GM12878 (cell line): ENCODE results near the gene WNK2. TPM values are rescaled to one million over a fixed set of nuclear protein-coding genes. Genes with fewer than 3 reads are reported as not detected.

Experiments
- ATAC-seq: fragments of 200-7000 bp; cut with Tn5 transposase; 3 replicates; pipeline ENCODE4 v1.9.1; 2020; ENCODE audit warnings: mild to moderate bottlenecking, moderate library complexity
- BruUV-seq: library from RNA; stranded (reverse); fragments of 400-500 nt; replicated peaks from 2 replicates; lab custom pipeline; 2021; lab: Mats Ljungman, UMichigan
- CTCF ChIA-PET: fragments of 300-600 bp; sonication (Branson Sonifier 250); formaldehyde crosslinking; extraction: SDS; loops from one replicate; lab custom pipeline; 2021; ENCODE audit warnings: inconsistent platforms; lab: Yijun Ruan, JAX
- POLR2A ChIA-PET: fragments of 350-600 bp; formaldehyde crosslinking; extraction: SDS; loops from one replicate; lab custom pipeline; 2021; ENCODE audit warnings: inconsistent platforms; lab: Charles Lee
- RAD21 ChIA-PET: fragments of 300-600 bp; sonication (Branson Sonifier 250); formaldehyde crosslinking; loops from one replicate; lab custom pipeline; 2023; ENCODE audit warnings: antibody characterized with exemption; ENCODE audit not compliant: unreplicated experiment; lab: Charles Lee
- SMC1A ChIA-PET: fragments of 300-600 bp; sonication (Branson Sonifier 250); formaldehyde crosslinking; loops from one replicate; lab custom pipeline; 2023; ENCODE audit not compliant: unreplicated experiment, uncharacterized antibody; lab: Charles Lee
- DNase-seq: peaks from one replicate; pipeline ENCODE4 v3.0.0-alpha.2; 2011; ENCODE audit warnings: low read depth, low spot score
- FAIRE-seq: peaks from 3 replicates; lab custom pipeline; 2011; peaks lifted over from hg19 to GRCh38; lab: Jason Lieb, UNC
- H2AFZ ChIP-seq: 2 replicates; pipeline ENCODE4 v1.6.0; 2011; ENCODE audit warnings: low read depth, low read length, control low read depth; ENCODE audit not compliant: control insufficient read depth
- H3K27ac ChIP-seq: 2 replicates; pipeline ENCODE4 v1.5.1; 2011; ENCODE audit warnings: control low read depth; ENCODE audit not compliant: control insufficient read depth, insufficient read depth
- H3K27me3 ChIP-seq, 2 experiments: replicated peaks in 1 of 2; 2 replicates each; pipeline versions ENCODE4 v1.6.0 to v1.6.1; 2011; ENCODE audit warnings: low read length in 1 of 2; ENCODE audit not compliant: control insufficient read depth in 2 of 2, insufficient read depth in 2 of 2
- H3K36me3 ChIP-seq, 2 experiments: 2 replicates each; pipeline ENCODE4 v1.5.1; 2011; ENCODE audit warnings: low read length in 1 of 2; ENCODE audit not compliant: control insufficient read depth in 2 of 2, insufficient read depth in 2 of 2
- H3K4me1 ChIP-seq: 2 replicates; pipeline ENCODE4 v1.6.1; 2011; ENCODE audit warnings: mild to moderate bottlenecking, low read length, moderate library complexity, mixed read lengths; ENCODE audit not compliant: control insufficient read depth, insufficient read depth
- H3K4me2 ChIP-seq: 2 replicates; pipeline ENCODE4 v1.6.0; 2011; ENCODE audit warnings: control low read depth; ENCODE audit not compliant: control insufficient read depth, insufficient read depth
- H3K4me3 ChIP-seq: fragments of 200-600 bp; sonication (generic); 2 replicates; pipeline ENCODE4 v1.5.1; 2016
- H3K79me2 ChIP-seq: 2 replicates; pipeline ENCODE4 v1.6.0; 2011; ENCODE audit warnings: low read length; ENCODE audit not compliant: control insufficient read depth, insufficient read depth
- H3K9ac ChIP-seq: 2 replicates; pipeline ENCODE4 v1.8.0; 2011; ENCODE audit warnings: low read length, control low read depth, mixed read lengths; ENCODE audit not compliant: control insufficient read depth, insufficient read depth
- H3K9me3 ChIP-seq: replicated peaks from 3 replicates; pipeline ENCODE4 v1.5.1; 2011; ENCODE audit warnings: mild to moderate bottlenecking, low read length; ENCODE audit not compliant: control insufficient read depth, insufficient read depth
- H4K20me1 ChIP-seq: 2 replicates; pipeline ENCODE4 v1.6.0; 2011; ENCODE audit not compliant: control insufficient read depth, insufficient read depth
- ASH2L ChIP-seq: fragments of 300-600, 200-600 bp; sonication (generic); IDR thresholded peaks from 2 replicates; pipeline ENCODE4 v1.6.1; 2017; ENCODE audit warnings: low read depth, mild to moderate bottlenecking, borderline replicate concordance
- CBFB ChIP-seq: IDR thresholded peaks from 2 replicates; pipeline ENCODE4 v1.6.1; 2016; ENCODE audit warnings: antibody characterized with exemption, low read depth
- CBX5 ChIP-seq: sonication (generic); IDR thresholded peaks from 2 replicates; pipeline ENCODE4 v1.6.1; 2016; ENCODE audit warnings: low read depth, moderate library complexity, mild to moderate bottlenecking, inconsistent platforms
- CHD4 ChIP-seq: fragments of 200-600 bp; sonication (generic); IDR thresholded peaks from 2 replicates; pipeline ENCODE4 v1.6.1; 2016; ENCODE audit warnings: mild to moderate bottlenecking
- CTCF ChIP-seq, 3 experiments: IDR thresholded peaks in 2 of 3; conservative IDR thresholded peaks in 1 of 3; 2 replicates each; pipeline ENCODE4 v1.5.1; 2011; ENCODE audit warnings: low read depth in 3 of 3, low read length in 3 of 3, mild to moderate bottlenecking in 3 of 3, control low read depth in 2 of 3, moderate library complexity in 2 of 3, inconsistent platforms in 1 of 3, mixed read lengths in 1 of 3; ENCODE audit not compliant: control insufficient read depth in 2 of 3, insufficient read depth in 1 of 3; ENCODE audit errors: extremely low read depth in 1 of 3
- KLF5 ChIP-seq: fragments of 450-650 bp; IDR thresholded peaks from 2 replicates; pipeline ENCODE4 v1.6.1; 2014; ENCODE audit warnings: mild to moderate bottlenecking; ENCODE audit not compliant: partially characterized antibody
- MYB ChIP-seq: fragments of 150-350 bp; IDR thresholded peaks from 2 replicates; pipeline ENCODE4 v1.6.1; 2014; ENCODE audit warnings: mild to moderate bottlenecking, low read depth, low read length, borderline replicate concordance
- NR2C1 ChIP-seq: fragments of 450-650 bp; IDR thresholded peaks from 2 replicates; pipeline ENCODE4 v1.6.1; 2017; ENCODE audit warnings: antibody characterized with exemption, mild to moderate bottlenecking, moderate library complexity
- NR2F1 ChIP-seq: fragments of 450-650 bp; conservative IDR thresholded peaks from 2 replicates; pipeline ENCODE4 v1.6.1; 2017; ENCODE audit warnings: mild to moderate bottlenecking
- POLR2AphosphoS2 ChIP-seq: IDR thresholded peaks from 2 replicates; pipeline ENCODE4 v1.6.1; 2011; ENCODE audit warnings: low read depth, mild to moderate bottlenecking, low read length, improper control_type of control experiment, moderate library complexity
- RUNX3 ChIP-seq: IDR thresholded peaks from 2 replicates; pipeline ENCODE4 v1.6.1; 2012; ENCODE audit warnings: low read length, inconsistent platforms
- SREBF1 ChIP-seq: IDR thresholded peaks from 2 replicates; pipeline ENCODE4 v1.6.1; 2012; ENCODE audit warnings: mild to moderate bottlenecking, low read length
- STAT1 ChIP-seq: fragments of 450-650 bp; conservative IDR thresholded peaks from 2 replicates; pipeline ENCODE4 v1.6.1; 2014; ENCODE audit warnings: antibody characterized with exemption, mild to moderate bottlenecking
- USF2 ChIP-seq: IDR thresholded peaks from 2 replicates; pipeline ENCODE4 v1.6.1; 2011; ENCODE audit warnings: low read depth, low read length, improper control_type of control experiment, borderline replicate concordance
- ZNF217 ChIP-seq: fragments of 450-650 bp; IDR thresholded peaks from 2 replicates; pipeline ENCODE4 v1.6.1; 2017; ENCODE audit warnings: antibody characterized with exemption, mild to moderate bottlenecking
- ZNF622 ChIP-seq: fragments of 450-650 bp; IDR thresholded peaks from 2 replicates; pipeline ENCODE4 v1.6.1; 2017; ENCODE audit warnings: mild to moderate bottlenecking, inconsistent platforms
- WGBS: methylation state at CpG from one replicate; pipeline ENCODE4 v1.1.6; 2016; ENCODE audit warnings: low lambda C conversion rate; ENCODE audit not compliant: insufficient replicate concordance, insufficient coverage; ENCODE audit errors: missing lambda C conversion rate; 5-methylcytosine and 5-hydroxymethylcytosine counted together
- in situ Hi-C: fragments of 300-500 bp; cut with MboI; formaldehyde crosslinking; loops from 9 replicates; pipeline ENCODE4 v1.14.3; 2018; ENCODE audit warnings: mixed read lengths
- intact Hi-C: fragments of 100-400 bp; cut with micrococcal nuclease; formaldehyde crosslinking; loops from one replicate; pipeline ENCODE4 v1.14.2; 2022; ENCODE audit not compliant: unreplicated experiment
- polyA plus RNA-seq, 11 experiments: library from polyadenylated mRNA; depleted of rRNA in 4 of 11; unstranded in 6 of 11; stranded (reverse) in 5 of 11; fragments of >200 nt; fragmentation: Nextera tagmentation in 4 of 11; fragmentation: Illumina TruSeq in 1 of 11; extraction: Ambion mirVana in 4 of 11; extraction: Trizol in 1 of 11; gene quantifications; 1 replicate in 1 of 11; 2 replicates in 10 of 11; pipeline versions ENCODE4 v1.2.1 to v1.2.3, GENCODE V29; 2011 to 2016; ENCODE audit warnings: inconsistent platforms in 2 of 11, missing spikeins in 2 of 11, low read depth in 1 of 11
- total RNA-seq, 4 experiments: library from RNA; depleted of rRNA in 3 of 4; stranded (reverse); fragments of >200 nt in 3 of 4; fragmentation: Illumina TruSeq in 1 of 4; extraction: Trizol in 1 of 4; gene quantifications; 2 replicates each; pipeline versions ENCODE4 v1.2.1 to v1.2.3, GENCODE V29; 2013 to 2021
- TF ChIP-seq, protein P1 (sequence below): fragments of 450-650 bp; IDR thresholded peaks from 2 replicates; pipeline ENCODE4 v1.6.1; 2017; ENCODE audit warnings: antibody characterized with exemption, mild to moderate bottlenecking, moderate library complexity

The WNK2 gene
- total and polyA plus RNA-seq, 10 of the 15 experiments (the other 5 are each of a cell fraction or from before 2014, with no cell fraction given) = 0.15 TPM; not detected in 9

DNA sequence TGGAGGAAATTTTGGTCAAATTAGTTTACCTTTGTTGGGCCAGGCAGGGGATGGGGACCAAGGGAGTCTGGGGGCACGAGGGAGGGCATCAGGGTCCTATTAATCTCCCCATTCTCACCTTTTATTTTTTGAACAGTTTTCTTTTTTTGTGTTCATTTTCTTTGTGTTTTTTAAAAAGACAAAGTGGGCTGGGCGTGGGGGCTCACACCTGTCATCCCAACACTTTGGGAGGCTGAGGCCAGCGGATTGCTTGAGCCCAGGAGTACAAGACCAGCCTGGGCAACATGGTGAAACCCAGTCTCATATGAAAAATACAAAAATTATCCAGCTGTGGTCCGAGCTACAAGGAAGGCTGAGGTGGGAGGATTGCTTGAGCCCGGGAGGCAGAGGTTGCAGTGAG, 103.7 kb downstream of the WNK2 start:
- H4K20me1 ChIP-seq = no peaks in the 10 kb centered on the region
- H3K9ac ChIP-seq = no peak overlapping the region
- H3K9me3 ChIP-seq = no peaks in the 10 kb centered on the region
- WGBS = 13% methylated on average over 5 of the region's 5 CpGs
- no peaks in the 10 kb centered on the region for H3K79me2 ChIP-seq
- H3K27ac ChIP-seq = no peak overlapping the region
- ChIA-PET SMC1A (interaction anchor here (0.9 kb wide), 1 partner anchor 200 kb away, joined by 3 read pairs; no protein-coding TSS in a partner anchor), RAD21 (no interaction called here), POLR2A (no interaction called here)
- H2AFZ ChIP-seq = no peak overlapping the region
- in situ Hi-C loops = no loop called here
- FAIRE-seq (no peak), ATAC-seq (no peak)
- intact Hi-C loops = no loop called here
- TF ChIP-seq USF2 = no peak
- no peak for TF ChIP-seq ASH2L
- no peak for TF ChIP-seq ZNF622
- no peak for TF ChIP-seq KLF5
- TF ChIP-seq NR2F1 = no peak
- TF ChIP-seq STAT1 = no peak
- TF ChIP-seq CBX5 = no peak
- TF ChIP-seq, protein P1, sequence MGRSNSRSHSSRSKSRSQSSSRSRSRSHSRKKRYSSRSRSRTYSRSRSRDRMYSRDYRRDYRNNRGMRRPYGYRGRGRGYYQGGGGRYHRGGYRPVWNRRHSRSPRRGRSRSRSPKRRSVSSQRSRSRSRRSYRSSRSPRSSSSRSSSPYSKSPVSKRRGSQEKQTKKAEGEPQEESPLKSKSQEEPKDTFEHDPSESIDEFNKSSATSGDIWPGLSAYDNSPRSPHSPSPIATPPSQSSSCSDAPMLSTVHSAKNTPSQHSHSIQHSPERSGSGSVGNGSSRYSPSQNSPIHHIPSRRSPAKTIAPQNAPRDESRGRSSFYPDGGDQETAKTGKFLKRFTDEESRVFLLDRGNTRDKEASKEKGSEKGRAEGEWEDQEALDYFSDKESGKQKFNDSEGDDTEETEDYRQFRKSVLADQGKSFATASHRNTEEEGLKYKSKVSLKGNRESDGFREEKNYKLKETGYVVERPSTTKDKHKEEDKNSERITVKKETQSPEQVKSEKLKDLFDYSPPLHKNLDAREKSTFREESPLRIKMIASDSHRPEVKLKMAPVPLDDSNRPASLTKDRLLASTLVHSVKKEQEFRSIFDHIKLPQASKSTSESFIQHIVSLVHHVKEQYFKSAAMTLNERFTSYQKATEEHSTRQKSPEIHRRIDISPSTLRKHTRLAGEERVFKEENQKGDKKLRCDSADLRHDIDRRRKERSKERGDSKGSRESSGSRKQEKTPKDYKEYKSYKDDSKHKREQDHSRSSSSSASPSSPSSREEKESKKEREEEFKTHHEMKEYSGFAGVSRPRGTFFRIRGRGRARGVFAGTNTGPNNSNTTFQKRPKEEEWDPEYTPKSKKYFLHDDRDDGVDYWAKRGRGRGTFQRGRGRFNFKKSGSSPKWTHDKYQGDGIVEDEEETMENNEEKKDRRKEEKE = no peak
- no peak for TF ChIP-seq CHD4
- no peak for TF ChIP-seq CTCF (IDR thresholded peaks at IDR 0.05 in 2 of 3, conservative IDR thresholded peaks at IDR 0.05 in 1 of 3; ENCODE audit: control insufficient read depth in 2 of 3, extremely low read depth in 1 of 3, insufficient read depth in 1 of 3, low read depth in 3 of 3, low read length in 3 of 3)
- TF ChIP-seq RUNX3 = no peak
- no peak for TF ChIP-seq SREBF1
- TF ChIP-seq NR2C1 = no peak
- TF ChIP-seq ZNF217 = no peak
- no peak for TF ChIP-seq CBFB
- TF ChIP-seq MYB = no peak
- no peak for TF ChIP-seq POLR2AphosphoS2
- TF ChIP-seq, all 136 proteins: peak for 0
- Histone ChIP-seq H3K36me3 (no peaks in the 10 kb centered on the region), H3K4me3 (no peak overlapping the region), H3K4me2 (no peak overlapping the region), H3K27me3 (peaks cover 0 to 4% of the 10 kb centered on the region in 2 experiments; a peak in 3 of 4 replicates), H3K4me1 (no peaks in the 10 kb centered on the region)
- BruUV-seq = no TSS peak
- DNase-seq = no peak
- CTCF ChIA-PET = no interaction called here
